K562 (cell line): ENCODE measurements around the gene SPIRE1. TPM values are rescaled to one million over a fixed set of nuclear protein-coding genes. Genes with fewer than 3 reads are reported as not detected.

ENCODE experiments used
- ATAC-seq: fragments of 200-7000 bp; cut with Tn5 transposase; 3 replicates; pipeline ENCODE4 v1.9.1; 2020; ENCODE audit warnings: moderate library complexity
- BruUV-seq: library from RNA; stranded (reverse); fragments of 400-500 nt; replicated peaks from 2 replicates; lab custom pipeline; 2021; lab: Mats Ljungman, UMichigan
- CTCF ChIA-PET: fragments of 300-600 bp; formaldehyde crosslinking; extraction: SDS; loops from one replicate; lab custom pipeline; 2021; ENCODE audit warnings: low intra/inter-chr PET ratio; lab: Yijun Ruan, JAX
- POLR2A ChIA-PET: fragments of 300-600, 350-650 bp; sonication (Branson Sonifier 250); formaldehyde crosslinking; extraction: SDS; loops from one replicate; lab custom pipeline; 2021; ENCODE audit warnings: antibody characterized with exemption, inconsistent platforms; lab: Yijun Ruan, JAX
- DNase-seq, 4 experiments: peaks; one replicate each; pipeline versions ENCODE4 v3.0.0 to v3.0.0-alpha.2; 2011 to 2018; ENCODE audit warnings: low spot score in 3 of 4, mixed read lengths in 3 of 4; ENCODE audit errors: extremely low read depth in 1 of 4
- FAIRE-seq: peaks from 2 replicates; lab custom pipeline; 2011; peaks lifted over from hg19 to GRCh38; lab: Jason Lieb, UNC
- H2AFZ ChIP-seq: 2 replicates; pipeline ENCODE4 v1.6.0; 2011; ENCODE audit warnings: low read depth, low read length, control low read depth, inconsistent platforms
- H3K27ac ChIP-seq: fragments of 200-600 bp; 3 replicates; pipeline ENCODE4 v1.8.0; 2011; ENCODE audit warnings: low read depth, mild to moderate bottlenecking, control low read depth, inconsistent platforms, low read length, moderate library complexity, mixed read lengths; ENCODE audit errors: extremely low read depth
- H3K27me3 ChIP-seq, 2 experiments: fragments of 300-600 bp in 1 of 2; 2 replicates in 1 of 2; 3 replicates in 1 of 2; pipeline versions ENCODE4 v1.6.0 to v1.8.0; 2011; ENCODE audit warnings: inconsistent platforms in 2 of 2, low read length in 2 of 2, mild to moderate bottlenecking in 1 of 2, mixed read lengths in 1 of 2, moderate library complexity in 1 of 2; ENCODE audit not compliant: control insufficient read depth in 2 of 2, insufficient read depth in 2 of 2
- H3K36me3 ChIP-seq: fragments of 300-600 bp; 3 replicates; pipeline ENCODE4 v1.8.0; 2011; ENCODE audit warnings: mild to moderate bottlenecking, low read length, inconsistent platforms; ENCODE audit not compliant: control insufficient read depth, insufficient read depth
- H3K4me1 ChIP-seq, 2 experiments: fragments of 200-600 bp in 1 of 2; replicated peaks in 1 of 2; 2 replicates in 1 of 2; 3 replicates in 1 of 2; pipeline versions ENCODE4 v1.5.1 to v1.8.0; 2011; ENCODE audit warnings: inconsistent platforms in 2 of 2, low read length in 2 of 2, mild to moderate bottlenecking in 1 of 2, mixed read lengths in 1 of 2, moderate library complexity in 1 of 2; ENCODE audit not compliant: control insufficient read depth in 2 of 2, insufficient read depth in 2 of 2
- H3K4me2 ChIP-seq: 2 replicates; pipeline ENCODE4 v1.6.1; 2011; ENCODE audit warnings: low read length, control low read depth, inconsistent platforms, mixed read lengths; ENCODE audit not compliant: insufficient read depth
- H3K4me3 ChIP-seq: fragments of 200-600 bp; sonication (generic), shearing (Covaris generic); 2 replicates; pipeline ENCODE4 v1.5.1; 2016; ENCODE audit warnings: control low read depth, inconsistent platforms
- H3K79me2 ChIP-seq: fragments of 200-600 bp; 3 replicates; pipeline ENCODE4 v1.8.0; 2011; ENCODE audit warnings: low read length, inconsistent platforms; ENCODE audit not compliant: control insufficient read depth, insufficient read depth
- H3K9ac ChIP-seq, 2 experiments: 2 replicates each; pipeline versions ENCODE4 v1.6.0 to v1.6.1; 2011; ENCODE audit warnings: low read depth in 2 of 2, low read length in 2 of 2, control low read depth in 1 of 2, inconsistent platforms in 1 of 2, mild to moderate bottlenecking in 1 of 2, mixed read lengths in 1 of 2; ENCODE audit not compliant: insufficient read depth in 1 of 2
- H3K9me1 ChIP-seq: one replicate; pipeline ENCODE4 v1.6.0; 2011; ENCODE audit warnings: inconsistent platforms, mild to moderate bottlenecking, low read length, moderate library complexity; ENCODE audit not compliant: control insufficient read depth, insufficient read depth
- H3K9me3 ChIP-seq: replicated peaks from 2 replicates; pipeline ENCODE4 v1.5.1; 2011; ENCODE audit warnings: low read depth, low read length, inconsistent platforms; ENCODE audit not compliant: control insufficient read depth, insufficient read depth
- H4K20me1 ChIP-seq: replicated peaks from 2 replicates; pipeline ENCODE4 v1.6.1; 2011; ENCODE audit warnings: low read length, inconsistent platforms, mixed read lengths; ENCODE audit not compliant: control insufficient read depth, insufficient read depth
- IRF9 ChIP-seq: fragments of 450-650 bp; IDR thresholded peaks from 2 replicates; pipeline ENCODE4 v1.6.1; 2016; ENCODE audit warnings: missing biosample characterization, missing genetic modification characterization
- KLF13 ChIP-seq: fragments of 450-650 bp; IDR thresholded peaks from 2 replicates; pipeline ENCODE4 v1.6.1; 2016; ENCODE audit warnings: missing genetic modification characterization, low read depth, mild to moderate bottlenecking, missing compliant biosample characterization, moderate library complexity, borderline replicate concordance
- NFATC3 ChIP-seq: fragments of 450-650 bp; IDR thresholded peaks from 2 replicates; pipeline ENCODE4 v1.6.1; 2017; ENCODE audit warnings: mild to moderate bottlenecking
- NRF1 ChIP-seq, 2 experiments: fragments of 450-650 bp; IDR thresholded peaks in 1 of 2; conservative IDR thresholded peaks in 1 of 2; 2 replicates each; pipeline ENCODE4 v1.6.1; 2014; ENCODE audit warnings: mild to moderate bottlenecking in 2 of 2
- PHF20 ChIP-seq: fragments of 450-650 bp; IDR thresholded peaks from 2 replicates; pipeline ENCODE4 v1.6.1; 2018; ENCODE audit not compliant: partially characterized antibody
- TAF7 ChIP-seq: fragments of 450-650 bp; IDR thresholded peaks from 2 replicates; pipeline ENCODE4 v1.6.1; 2016; ENCODE audit warnings: missing genetic modification characterization, missing compliant biosample characterization
- ZNF408 ChIP-seq: fragments of 250-450 bp; sonication (Bioruptor Pico); IDR thresholded peaks from 2 replicates; pipeline ENCODE4 v1.4.0; 2020; ENCODE audit warnings: low read depth, mild to moderate bottlenecking, moderate library complexity
- ZNF551 ChIP-seq: fragments of 250-450 bp; sonication (Bioruptor Pico); IDR thresholded peaks from 2 replicates; pipeline ENCODE4 v1.5.0; 2021; ENCODE audit warnings: mild to moderate bottlenecking, moderate library complexity
- ZNF586 ChIP-seq: fragments of 450-650 bp; formaldehyde crosslinking; conservative IDR thresholded peaks from 2 replicates; pipeline ENCODE4 v1.4.0; 2020; ENCODE audit warnings: mild to moderate bottlenecking, moderate library complexity
- WGBS: fragments of 100-300 bp; shearing (Covaris generic); methylation state at CpG from one replicate; pipeline ENCODE4 v1.1.6; 2016; ENCODE audit warnings: low coverage, mixed read lengths; ENCODE audit not compliant: insufficient coverage; ENCODE audit errors: missing lambda C conversion rate; 5-methylcytosine and 5-hydroxymethylcytosine counted together
- in situ Hi-C: fragments of 300-500 bp; cut with MboI; formaldehyde crosslinking; loops from 4 replicates; pipeline ENCODE4 v1.15.0; 2018; ENCODE audit warnings: inconsistent platforms, mixed read lengths
- intact Hi-C: fragments of 100-400 bp; cut with micrococcal nuclease; formaldehyde crosslinking; loops from 2 replicates; pipeline ENCODE4 v1.14.2; 2022
- polyA plus RNA-seq, 8 experiments: library from polyadenylated mRNA; depleted of rRNA in 4 of 8; stranded (reverse) in 5 of 8; unstranded in 3 of 8; fragments of >200 nt; fragmentation: Nextera tagmentation in 2 of 8; fragmentation: Illumina TruSeq in 1 of 8; extraction: Ambion mirVana in 2 of 8; extraction: Trizol in 1 of 8; gene quantifications; 2 replicates each; pipeline versions ENCODE4 v1.2.1 to v1.2.3, GENCODE V29; 2011 to 2014; ENCODE audit warnings: inconsistent platforms in 1 of 8, missing spikeins in 1 of 8
- total RNA-seq, 7 experiments: library from RNA; depleted of rRNA in 6 of 7; stranded (reverse); fragments of >200 nt in 6 of 7; fragmentation: Illumina TruSeq in 2 of 7; extraction: Trizol in 2 of 7; gene quantifications; 2 replicates each; pipeline versions ENCODE4 v1.2.1 to v1.2.3, GENCODE V29; 2011 to 2021; ENCODE audit warnings: low replicate concordance in 1 of 7
- TF ChIP-seq, protein P1 (sequence below): fragments of 250-450 bp; sonication (Bioruptor Pico); IDR thresholded peaks from 2 replicates; pipeline ENCODE4 v1.8.0; 2022; ENCODE audit warnings: moderate library complexity, mild to moderate bottlenecking, inconsistent platforms

Gene SPIRE1
- total and polyA plus RNA-seq, 9 of the 15 experiments (the other 6 are each of a cell fraction or from before 2014, with no cell fraction given), result 2.9 to 14.0 (median 10.2) TPM

DNA sequence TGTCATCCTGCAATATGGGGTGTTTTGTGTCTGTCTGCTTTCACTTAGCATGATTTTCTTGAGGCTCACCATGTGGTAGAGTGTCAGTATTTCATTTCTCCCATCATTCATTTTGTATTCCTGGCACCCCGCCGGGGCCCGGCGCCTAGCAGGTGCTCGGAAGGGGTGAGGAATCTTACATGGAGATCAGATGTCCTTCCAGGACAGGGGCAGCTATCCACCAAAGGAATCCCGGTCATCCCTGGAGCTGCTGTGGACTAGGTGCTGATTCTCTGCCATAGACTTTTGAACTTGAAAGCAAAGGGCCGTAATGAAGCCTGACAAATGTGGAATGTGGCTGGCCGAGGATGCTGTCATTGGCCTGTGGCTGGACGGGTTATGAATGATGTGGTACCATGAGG lies 247.8 kb downstream of the SPIRE1 start:
- Histone ChIP-seq H3K79me2 (peaks cover 17% of the 10 kb centered on the region), H2AFZ (no peak overlapping the region), H4K20me1 (no peaks in the 10 kb centered on the region), H3K4me1 (peaks cover 28 to 40% of the 10 kb centered on the region in 2 experiments; a peak in 4 of 5 replicates), H3K4me3 (no peak overlapping the region), H3K27ac (no peak overlapping the region), H3K36me3 (no peaks in the 10 kb centered on the region), H3K4me2 (no peak overlapping the region), H3K27me3 (peaks cover 3 to 4% of the 10 kb centered on the region in 2 experiments; a peak in 2 of 5 replicates), H3K9me3 (no peaks in the 10 kb centered on the region), H3K9me1 (no peaks in the 10 kb centered on the region)
- intact Hi-C loops, result no loop called here
- POLR2A ChIA-PET, result interaction anchor here (0.7 kb wide), 1 partner anchor 370 kb away, joined by 3 read pairs; no protein-coding TSS in a partner anchor
- no peak for FAIRE-seq
- 90% methylated on average over 9 of the region's 9 CpGs for WGBS
- no TSS peak for BruUV-seq
- ATAC-seq, result no peak
- CTCF ChIA-PET, result no interaction called here
- in situ Hi-C loops, result no loop called here
- DNase-seq, result no peak
- TF ChIP-seq ZNF408 (CRISPR knock-in tag), result no peak
- TF ChIP-seq KLF13 (tag), result no peak
- TF ChIP-seq ZNF551 (CRISPR knock-in tag), result no peak
- TF ChIP-seq, all 486 proteins: peak for 0
- no peak overlapping the region for H3K9ac ChIP-seq

DNA sequence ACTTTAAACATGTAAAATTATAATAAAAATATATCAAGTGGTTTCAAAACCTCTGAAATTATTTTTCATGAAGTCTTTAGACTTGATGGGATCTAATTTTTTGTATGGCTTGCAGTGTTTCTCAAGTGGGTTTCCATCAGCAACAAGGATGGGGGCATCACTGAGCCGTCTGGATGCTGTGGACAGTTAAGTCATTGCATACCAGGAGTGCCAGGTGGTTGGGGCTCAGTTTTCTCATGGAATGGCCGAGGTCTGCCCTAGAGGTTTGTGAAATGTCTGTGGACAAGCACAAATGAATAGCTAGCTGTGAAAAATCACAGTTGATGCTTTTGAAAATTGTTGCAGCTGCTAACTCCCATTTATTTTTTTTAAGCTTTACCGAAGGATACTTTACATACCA lies 248.4 kb downstream of the SPIRE1 start:
- ATAC-seq, result no peak
- CTCF ChIA-PET, result no interaction called here
- intact Hi-C loops, result no loop called here
- TF ChIP-seq ZNF586 (CRISPR knock-in tag) (no peak), IRF9 (tag) (no peak), NFATC3 (no peak), PHF20 (no peak), TAF7 (tag) (no peak), NRF1 (conservative IDR thresholded peaks at IDR 0.05 in 1 of 2, IDR thresholded peaks at IDR 0.05 in 1 of 2) (no peak)
- TF ChIP-seq, protein P1, sequence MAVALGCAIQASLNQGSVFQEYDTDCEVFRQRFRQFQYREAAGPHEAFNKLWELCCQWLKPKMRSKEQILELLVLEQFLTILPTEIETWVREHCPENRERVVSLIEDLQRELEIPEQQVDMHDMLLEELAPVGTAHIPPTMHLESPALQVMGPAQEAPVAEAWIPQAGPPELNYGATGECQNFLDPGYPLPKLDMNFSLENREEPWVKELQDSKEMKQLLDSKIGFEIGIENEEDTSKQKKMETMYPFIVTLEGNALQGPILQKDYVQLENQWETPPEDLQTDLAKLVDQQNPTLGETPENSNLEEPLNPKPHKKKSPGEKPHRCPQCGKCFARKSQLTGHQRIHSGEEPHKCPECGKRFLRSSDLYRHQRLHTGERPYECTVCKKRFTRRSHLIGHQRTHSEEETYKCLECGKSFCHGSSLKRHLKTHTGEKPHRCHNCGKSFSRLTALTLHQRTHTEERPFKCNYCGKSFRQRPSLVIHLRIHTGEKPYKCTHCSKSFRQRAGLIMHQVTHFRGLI (CRISPR knock-in tag), result no peak

More for the DNA sequence above, 248.4 kb downstream of the SPIRE1 start:
- Histone ChIP-seq H3K4me2 (no peak overlapping the region), H4K20me1 (no peaks in the 10 kb centered on the region), H3K9me1 (no peaks in the 10 kb centered on the region), H3K27me3 (peaks cover 3 to 4% of the 10 kb centered on the region in 2 experiments; a peak in 2 of 5 replicates), H3K27ac (no peak overlapping the region), H3K79me2 (peaks cover 17% of the 10 kb centered on the region), H3K4me1 (peaks cover 28 to 40% of the 10 kb centered on the region in 2 experiments; a peak in 4 of 5 replicates), H2AFZ (no peak overlapping the region), H3K9ac (no peak overlapping the region), H3K36me3 (no peaks in the 10 kb centered on the region), H3K4me3 (no peak overlapping the region), H3K9me3 (no peaks in the 10 kb centered on the region)
- DNase-seq (peak in 1 of 4 experiments; percentile 4), FAIRE-seq (peak; percentile 29)
- 59% methylated on average over 3 of the region's 3 CpGs for WGBS
- in situ Hi-C loops, result no loop called here
- no TSS peak for BruUV-seq
- POLR2A ChIA-PET, result interaction anchor here (1.0 kb wide), 1 partner anchor 284 kb away, joined by 3 read pairs; no protein-coding TSS in a partner anchor
